PC-9 (cell line): Measurements from ENCODE around the gene KAZALD1.

Experiments
- CTCF ChIP-seq: fragments of 200-600 bp; sonication (generic); conservative IDR thresholded peaks from 2 replicates; pipeline ENCODE4 v1.6.1; 2017; ENCODE audit warnings: mixed run types, antibody characterized with exemption, mild to moderate bottlenecking, moderate library complexity
- EZH2 ChIP-seq: fragments of 200-600 bp; sonication (generic); IDR thresholded peaks from 2 replicates; pipeline ENCODE4 v1.8.0; 2017; ENCODE audit warnings: antibody characterized with exemption, low read depth

- TF ChIP-seq EZH2 (no peak), CTCF (no peak)
Measured at GRCh38 chr10:101021692-101022251, 40.0 kb upstream of the KAZALD1 start.
